NCI-H146 treated with DMSO at 0.1 percent for 48 hours (cell line): ENCODE results near the gene CHRDL2.
"Not testable (repeated sequence)": the region's sequence is repeated elsewhere in the genome, so short reads cannot be mapped to it uniquely, and the experiment has no call there.

ENCODE experiments used
- DNase-seq: peaks from one replicate; lab custom pipeline; 2025; ENCODE audit not compliant: unreplicated experiment; lab: John Stamatoyannopoulos, UW

Gene CHRDL2

GRCh38 chr11:74672956-74673692, 58.1 kb downstream of the CHRDL2 start:
- DNase-seq = no peak

GRCh38 chr11:74672332-74672955, 58.8 kb downstream of the CHRDL2 start:
- DNase-seq = no peak

GRCh38 chr11:74671520-74672196, 59.6 kb downstream of the CHRDL2 start:
- no peak for DNase-seq

- DNase-seq = no peak
These were observed 61.1 kb downstream of the CHRDL2 start for GRCh38 chr11:74670171-74670570.

- DNase-seq = no peak
These were observed 61.7 kb downstream of the CHRDL2 start for GRCh38 chr11:74669211-74670160.

GRCh38 chr11:74663315-74663714, 67.9 kb downstream of the CHRDL2 start:
- DNase-seq = no peak

- no peak for DNase-seq
These were observed 68.6 kb downstream of the CHRDL2 start for GRCh38 chr11:74662487-74663103.

GRCh38 chr11:74659124-74659523, 72.1 kb downstream of the CHRDL2 start:
- DNase-seq = not testable (repeated sequence)

GRCh38 chr11:74654976-74655375, 76.2 kb downstream of the CHRDL2 start:
- DNase-seq = no peak

- DNase-seq = no peak
These were observed 80.7 kb downstream of the CHRDL2 start for GRCh38 chr11:74650498-74650897.

GRCh38 chr11:74648894-74649293, 82.3 kb downstream of the CHRDL2 start:
- DNase-seq = no peak

- no peak for DNase-seq
These were observed 83.4 kb downstream of the CHRDL2 start for GRCh38 chr11:74647831-74648230.

GRCh38 chr11:74647404-74647803, 83.8 kb downstream of the CHRDL2 start:
- no peak for DNase-seq

- DNase-seq = no peak
These were observed 84.3 kb downstream of the CHRDL2 start for GRCh38 chr11:74646954-74647353.
